ENCODE results near the gene EEPD1.
"Not testable (repeated sequence)": the region's sequence is repeated elsewhere in the genome, so short reads cannot be mapped to it uniquely, and the experiment has no call there.

Gene EEPD1

DNA sequence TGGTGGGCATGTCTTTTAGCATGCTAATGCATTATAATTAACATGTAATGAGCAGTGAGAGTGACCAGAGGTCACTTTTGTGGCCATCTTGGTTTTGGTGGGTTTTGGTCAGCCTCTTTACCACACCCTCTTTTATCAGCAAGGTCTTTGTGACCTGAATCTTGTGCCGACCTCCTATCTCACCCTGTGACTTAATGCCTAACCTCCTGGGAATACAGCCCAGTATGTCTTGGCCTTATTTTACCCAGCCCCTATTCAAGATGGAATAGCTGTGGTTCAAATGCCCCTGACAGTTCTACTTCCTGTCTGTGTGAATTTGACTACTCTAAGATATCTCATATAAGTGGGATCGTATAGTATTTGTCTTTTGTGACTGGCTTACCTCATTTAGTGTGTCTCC lies 85.1 kb downstream of the EEPD1 start:
- Histone ChIP-seq H3K9me3 (ENCODE audit: control insufficient read depth, low read length) (no peaks in the 10 kb centered on the region), H3K27me3 (ENCODE audit: control insufficient read depth, insufficient read depth, low read length) (no peaks in the 10 kb centered on the region), H3K36me3 (ENCODE audit: control insufficient read depth, insufficient read depth, low read length) (no peaks in the 10 kb centered on the region), H3K4me1 (ENCODE audit: control insufficient read depth, insufficient read depth, low read length) (peaks cover 12% of the 10 kb centered on the region), H3K4me3 (ENCODE audit: low read length) (no peak overlapping the region), H3K9ac (ENCODE audit: low read length) (no peak overlapping the region)

DNA sequence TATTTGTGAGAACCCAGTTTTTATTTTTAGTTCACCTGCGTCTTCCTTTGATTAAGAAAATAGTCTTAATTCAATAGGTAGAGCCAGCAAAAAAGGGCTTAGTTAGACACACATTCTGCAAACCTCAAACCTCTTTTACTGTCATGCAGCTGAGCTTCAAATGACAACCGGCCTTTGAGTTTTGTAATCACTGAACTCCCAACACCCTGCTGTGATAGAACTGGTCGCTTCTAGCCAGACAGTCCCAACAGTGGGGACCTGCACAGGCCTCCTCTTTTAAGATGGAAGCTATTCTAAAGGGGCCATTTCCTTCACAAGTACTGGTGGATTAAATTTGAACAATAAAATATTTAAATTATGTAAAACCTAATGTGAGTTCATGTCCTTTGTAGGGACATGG lies 90.3 kb downstream of the EEPD1 start:
- not testable (repeated sequence) for H3K4me3 ChIP-seq (ENCODE audit: low read length); H3K27me3 ChIP-seq (ENCODE audit: control insufficient read depth, insufficient read depth, low read length); H3K9ac ChIP-seq (ENCODE audit: low read length); H3K36me3 ChIP-seq (ENCODE audit: control insufficient read depth, insufficient read depth, low read length); H3K4me1 ChIP-seq (ENCODE audit: control insufficient read depth, insufficient read depth, low read length); H3K9me3 ChIP-seq (ENCODE audit: control insufficient read depth, low read length)

DNA sequence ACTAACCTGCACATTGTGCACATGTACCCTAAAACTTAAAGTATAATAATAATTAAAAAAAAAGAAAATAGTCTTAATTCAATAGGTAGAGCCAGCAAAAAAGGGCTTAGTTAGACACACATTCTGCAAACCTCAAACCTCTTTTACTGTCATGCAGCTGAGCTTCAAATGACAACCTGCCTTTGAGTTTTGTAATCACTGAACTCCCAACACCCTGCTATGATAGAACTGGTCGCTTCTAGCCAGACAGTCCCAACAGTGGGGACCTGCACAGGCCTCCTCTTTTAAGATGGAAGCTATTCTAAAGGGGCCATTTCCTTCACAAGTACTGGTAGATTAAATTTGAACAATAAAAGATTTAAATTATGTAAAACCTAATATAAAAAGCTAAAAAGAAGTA lies 90.9 kb downstream of the EEPD1 start:
- H3K9ac ChIP-seq (ENCODE audit: low read length); H3K4me3 ChIP-seq (ENCODE audit: low read length); H3K36me3 ChIP-seq (ENCODE audit: control insufficient read depth, insufficient read depth, low read length); H3K9me3 ChIP-seq (ENCODE audit: control insufficient read depth, low read length); H3K27me3 ChIP-seq (ENCODE audit: control insufficient read depth, insufficient read depth, low read length); H3K4me1 ChIP-seq (ENCODE audit: control insufficient read depth, insufficient read depth, low read length): not testable (repeated sequence)

DNA sequence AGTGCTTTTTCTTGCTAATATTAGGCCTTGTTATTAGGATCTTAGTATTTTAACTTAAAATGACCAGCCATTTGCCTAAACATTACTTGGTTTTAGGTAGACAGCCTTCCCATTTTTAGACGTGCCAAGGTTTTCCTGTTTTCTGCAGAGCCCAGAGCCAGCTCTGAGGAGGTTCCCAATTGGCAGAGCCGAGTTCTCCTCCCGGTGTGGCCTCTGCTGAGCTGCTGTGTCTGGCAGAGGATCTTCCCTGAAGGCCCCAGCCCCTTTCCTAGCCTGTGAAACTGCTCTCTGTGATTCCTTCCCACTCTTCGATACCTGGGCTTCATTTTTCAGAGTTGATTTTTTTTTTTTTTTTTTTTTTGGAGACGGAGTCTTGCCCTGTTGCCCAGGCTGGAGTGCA lies 91.4 kb downstream of the EEPD1 start:
- Histone ChIP-seq H3K9ac (ENCODE audit: low read length) (no peak overlapping the region), H3K9me3 (ENCODE audit: control insufficient read depth, low read length) (no peaks in the 10 kb centered on the region), H3K4me3 (ENCODE audit: low read length) (no peak overlapping the region), H3K27me3 (ENCODE audit: control insufficient read depth, insufficient read depth, low read length) (no peaks in the 10 kb centered on the region), H3K4me1 (ENCODE audit: control insufficient read depth, insufficient read depth, low read length) (no peaks in the 10 kb centered on the region), H3K36me3 (ENCODE audit: control insufficient read depth, insufficient read depth, low read length) (no peaks in the 10 kb centered on the region)

DNA sequence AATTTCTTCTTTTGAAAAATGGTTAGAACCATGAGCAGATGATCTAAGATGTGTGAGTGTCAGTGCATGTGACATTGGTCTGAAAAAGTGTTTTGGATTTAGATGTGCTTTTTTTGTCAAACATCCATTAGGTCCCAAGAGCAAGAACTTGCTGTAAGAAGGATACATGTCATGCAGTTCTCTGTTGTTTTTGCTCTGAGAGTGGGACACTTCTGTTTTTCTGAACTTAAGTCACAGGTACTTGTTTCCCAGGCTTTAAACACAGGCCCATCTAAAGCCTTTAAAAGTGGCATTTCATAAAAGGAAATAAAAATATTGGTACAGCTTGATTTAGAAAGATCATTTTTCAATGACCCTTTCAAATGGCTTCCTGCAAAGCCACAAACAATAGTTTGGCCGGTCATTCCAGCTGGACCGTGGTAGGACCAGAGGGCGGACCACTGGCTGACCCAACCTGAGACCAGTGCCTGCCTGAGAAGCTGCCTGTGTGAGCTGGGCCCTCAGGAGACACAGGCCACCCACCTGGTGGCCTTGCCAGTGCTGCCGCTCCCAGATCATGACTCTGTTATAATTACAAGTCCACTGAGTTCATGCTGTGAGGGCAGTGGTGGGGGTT lies 92.7 kb downstream of the EEPD1 start:
- no peaks in the 10 kb centered on the region for H3K27me3 ChIP-seq (ENCODE audit: control insufficient read depth, insufficient read depth, low read length)
- H3K36me3 ChIP-seq (ENCODE audit: control insufficient read depth, insufficient read depth, low read length), result no peaks in the 10 kb centered on the region
- no peak overlapping the region for H3K9ac ChIP-seq (ENCODE audit: low read length)
- no peaks in the 10 kb centered on the region for H3K9me3 ChIP-seq (ENCODE audit: control insufficient read depth, low read length)
- H3K4me1 ChIP-seq (ENCODE audit: control insufficient read depth, insufficient read depth, low read length), result no peaks in the 10 kb centered on the region
- H3K4me3 ChIP-seq (ENCODE audit: low read length), result no peak overlapping the region

DNA sequence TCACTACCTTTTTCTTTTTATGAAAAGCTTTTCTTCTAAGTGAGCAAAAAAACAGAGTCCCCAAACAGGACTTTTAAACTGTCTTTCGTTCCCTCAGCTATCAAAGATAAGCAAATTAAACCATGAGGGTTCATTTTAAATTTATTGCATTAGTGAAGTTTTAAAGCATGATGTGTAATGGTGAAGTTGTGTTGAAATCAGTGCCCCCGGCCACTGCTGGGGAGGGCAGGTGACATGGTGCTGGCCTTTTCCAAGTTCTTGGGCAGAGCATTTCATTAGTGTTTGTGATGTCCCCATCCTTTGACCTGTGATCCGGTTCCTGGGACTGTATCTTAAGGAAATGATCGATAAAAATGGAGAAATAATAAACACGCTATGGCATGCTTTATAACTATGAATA lies 96.0 kb downstream of the EEPD1 start:
- no peaks in the 10 kb centered on the region for H3K4me1 ChIP-seq (ENCODE audit: control insufficient read depth, insufficient read depth, low read length)
- H3K9ac ChIP-seq (ENCODE audit: low read length), result no peak overlapping the region
- no peaks in the 10 kb centered on the region for H3K36me3 ChIP-seq (ENCODE audit: control insufficient read depth, insufficient read depth, low read length)

DNA sequence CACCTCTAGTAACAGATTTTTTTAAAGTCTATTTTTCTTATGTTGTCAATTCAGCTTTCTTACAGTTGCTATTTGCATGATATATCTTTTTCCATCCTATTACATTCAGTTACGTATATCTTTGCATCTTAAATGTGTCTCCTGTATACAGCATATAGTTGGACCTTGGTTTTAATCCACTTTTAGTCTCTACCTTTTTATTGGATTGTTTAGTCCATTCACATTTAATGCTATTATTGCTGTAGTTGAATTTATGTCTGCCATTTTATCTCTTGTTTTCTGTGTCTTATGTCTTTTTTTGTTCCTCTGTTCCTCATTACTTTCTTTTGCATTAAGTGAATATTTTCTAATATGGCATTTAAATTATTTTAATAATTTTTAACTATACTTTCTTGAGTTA lies 100.6 kb downstream of the EEPD1 start:
- no peak overlapping the region for H3K9ac ChIP-seq (ENCODE audit: low read length)
- no peaks in the 10 kb centered on the region for H3K36me3 ChIP-seq (ENCODE audit: control insufficient read depth, insufficient read depth, low read length)
- no peak overlapping the region for H3K4me3 ChIP-seq (ENCODE audit: low read length)
- no peaks in the 10 kb centered on the region for H3K9me3 ChIP-seq (ENCODE audit: control insufficient read depth, low read length)
- H3K4me1 ChIP-seq (ENCODE audit: control insufficient read depth, insufficient read depth, low read length), result peaks cover 9% of the 10 kb centered on the region
- H3K27me3 ChIP-seq (ENCODE audit: control insufficient read depth, insufficient read depth, low read length), result no peaks in the 10 kb centered on the region

More for the DNA sequence above, 96.0 kb downstream of the EEPD1 start:
- H3K27me3 ChIP-seq (ENCODE audit: control insufficient read depth, insufficient read depth, low read length), result no peaks in the 10 kb centered on the region
- no peaks in the 10 kb centered on the region for H3K9me3 ChIP-seq (ENCODE audit: control insufficient read depth, low read length)
- no peak overlapping the region for H3K4me3 ChIP-seq (ENCODE audit: low read length)

DNA sequence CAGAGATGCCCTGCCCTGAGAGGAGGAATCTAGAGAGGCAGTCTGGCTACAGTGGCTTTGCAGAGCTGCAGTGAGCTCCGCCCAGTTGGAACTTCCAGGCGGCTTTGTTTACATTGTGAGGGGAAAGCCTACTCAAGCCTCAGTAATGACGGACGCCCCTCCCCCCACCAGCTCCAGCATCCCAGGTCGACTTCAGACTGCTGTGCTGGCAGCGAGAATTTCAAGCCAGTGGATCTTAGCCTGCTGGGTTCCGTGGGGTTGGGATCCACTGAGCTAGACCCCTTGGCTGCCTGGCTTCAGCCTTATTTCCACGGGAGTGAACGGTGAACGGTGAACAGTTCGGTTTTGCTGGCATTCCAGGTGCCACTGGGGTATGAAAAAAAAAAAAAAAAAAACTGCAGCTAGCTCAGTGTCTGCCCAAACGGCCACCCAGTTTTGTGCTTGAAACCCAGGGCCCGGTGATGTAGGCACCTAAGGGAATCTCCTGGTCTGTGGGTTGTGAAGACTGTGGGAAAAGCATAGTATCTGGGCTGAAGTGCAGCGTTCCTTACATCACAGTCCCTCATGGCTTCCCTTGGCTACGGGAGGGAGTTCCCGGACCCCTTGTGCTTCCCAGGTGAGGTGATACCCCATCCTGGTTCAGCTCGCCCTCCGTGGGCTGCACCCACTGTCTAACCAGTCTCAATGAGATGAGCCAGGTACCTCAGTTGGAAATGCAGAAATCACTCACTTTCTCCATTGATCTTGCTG lies 105.6 kb downstream of the EEPD1 start:
- H3K36me3 ChIP-seq (ENCODE audit: control insufficient read depth, insufficient read depth, low read length); H3K9ac ChIP-seq (ENCODE audit: low read length); H3K27me3 ChIP-seq (ENCODE audit: control insufficient read depth, insufficient read depth, low read length); H3K4me3 ChIP-seq (ENCODE audit: low read length); H3K9me3 ChIP-seq (ENCODE audit: control insufficient read depth, low read length): not testable (repeated sequence)
- H3K4me1 ChIP-seq (ENCODE audit: control insufficient read depth, insufficient read depth, low read length), result peaks cover 28% of the 10 kb centered on the region

DNA sequence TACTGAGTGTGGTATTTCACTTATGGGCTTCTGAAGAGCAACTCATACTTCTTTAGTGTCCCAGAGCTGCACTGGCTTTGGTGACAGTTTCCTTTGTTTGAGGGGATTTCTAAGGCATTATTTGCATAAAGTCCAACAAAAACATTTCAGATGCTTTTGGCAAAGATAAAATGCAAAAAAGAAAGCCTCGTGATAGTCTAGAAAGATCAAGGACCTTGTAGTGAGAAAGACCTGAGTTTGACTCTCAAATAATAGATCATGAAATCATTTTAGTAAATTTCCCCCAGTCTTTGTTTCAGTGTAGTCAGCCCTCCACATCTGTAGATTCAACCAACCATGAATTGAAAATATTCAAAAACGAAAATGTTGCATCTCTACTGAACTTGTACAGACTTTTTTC lies 107.4 kb downstream of the EEPD1 start:
- peaks cover 29% of the 10 kb centered on the region for H3K4me1 ChIP-seq (ENCODE audit: control insufficient read depth, insufficient read depth, low read length)
- H3K27me3 ChIP-seq (ENCODE audit: control insufficient read depth, insufficient read depth, low read length), result no peaks in the 10 kb centered on the region
- H3K9ac ChIP-seq (ENCODE audit: low read length), result no peak overlapping the region
- no peaks in the 10 kb centered on the region for H3K36me3 ChIP-seq (ENCODE audit: control insufficient read depth, insufficient read depth, low read length)
- H3K9me3 ChIP-seq (ENCODE audit: control insufficient read depth, low read length), result no peaks in the 10 kb centered on the region
- no peak overlapping the region for H3K4me3 ChIP-seq (ENCODE audit: low read length)

DNA sequence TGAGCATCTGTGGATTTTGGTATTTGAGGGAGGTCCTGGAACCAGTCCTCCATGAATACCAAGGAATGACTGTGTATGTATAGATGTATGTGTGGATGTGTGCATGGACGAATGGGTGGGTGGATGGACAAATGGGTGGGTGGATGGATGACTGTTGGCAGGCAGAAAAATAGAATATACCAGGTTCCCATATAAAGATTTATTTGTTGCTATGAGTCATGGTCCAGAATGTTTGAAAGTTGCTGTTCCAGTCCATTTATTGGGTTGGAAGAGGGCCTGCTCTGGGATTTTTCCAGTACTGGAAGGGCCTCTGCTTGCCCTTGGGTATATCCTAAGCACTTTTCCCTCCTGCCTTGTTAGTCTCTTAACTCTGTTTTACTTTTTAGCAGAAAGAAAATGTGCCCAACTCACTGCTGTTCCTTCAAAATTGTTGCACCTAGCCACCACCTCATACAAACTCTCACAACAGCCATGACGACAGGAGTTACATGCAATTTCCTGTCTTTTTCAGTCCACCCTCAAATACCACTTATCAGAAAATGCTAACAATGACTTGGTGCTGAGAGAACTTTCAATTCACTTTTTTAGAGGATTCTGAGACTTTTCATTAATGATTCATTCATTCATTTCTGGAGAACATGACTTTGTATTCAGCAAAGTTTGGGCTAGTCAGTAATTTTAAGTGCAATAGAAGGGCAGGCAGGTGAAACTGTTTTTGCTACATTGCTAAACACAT lies 108.1 kb downstream of the EEPD1 start:
- Histone ChIP-seq H3K36me3 (ENCODE audit: control insufficient read depth, insufficient read depth, low read length) (no peaks in the 10 kb centered on the region), H3K27me3 (ENCODE audit: control insufficient read depth, insufficient read depth, low read length) (no peaks in the 10 kb centered on the region), H3K4me3 (ENCODE audit: low read length) (no peak overlapping the region), H3K9me3 (ENCODE audit: control insufficient read depth, low read length) (no peaks in the 10 kb centered on the region), H3K9ac (ENCODE audit: low read length) (no peak overlapping the region), H3K4me1 (ENCODE audit: control insufficient read depth, insufficient read depth, low read length) (peaks cover 36% of the 10 kb centered on the region)

DNA sequence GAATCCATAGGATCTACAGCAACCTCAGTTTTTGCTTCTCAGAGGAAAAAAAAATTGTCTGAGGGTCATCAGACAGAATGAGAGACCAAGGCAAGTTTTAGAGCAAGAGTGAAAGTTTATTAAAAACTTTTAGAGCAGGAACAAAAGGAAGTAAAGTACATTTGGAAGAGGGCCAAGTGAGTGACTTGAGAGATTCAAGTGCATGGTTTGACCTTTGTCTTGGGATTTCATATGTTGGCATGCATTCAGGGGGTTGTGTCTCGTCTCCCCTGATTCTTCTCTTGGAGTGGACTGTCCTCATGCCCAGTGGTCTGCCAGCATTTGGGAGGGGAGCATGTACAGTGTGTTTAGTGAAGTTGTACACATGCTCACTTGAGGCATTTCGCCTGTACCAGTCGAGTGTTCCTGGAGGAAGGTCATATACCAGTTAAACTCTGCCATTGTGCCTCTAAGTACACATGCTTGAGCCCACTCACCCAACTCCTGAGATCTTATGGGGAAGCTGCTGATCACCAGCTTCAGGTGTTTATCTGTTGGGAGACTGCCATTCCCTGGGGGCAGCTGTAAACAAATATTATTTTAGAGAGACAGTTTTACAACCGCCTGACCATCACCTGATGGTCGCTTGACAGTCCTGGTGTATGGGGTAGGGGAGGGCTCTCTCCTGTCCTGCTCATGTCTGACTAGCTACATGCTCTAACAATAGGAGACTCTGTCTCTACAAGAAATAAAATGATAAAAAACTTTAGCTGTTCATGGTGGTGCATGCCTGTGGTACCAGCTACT lies 109.4 kb downstream of the EEPD1 start:
- Histone ChIP-seq H3K4me1 (ENCODE audit: control insufficient read depth, insufficient read depth, low read length) (peaks cover 40% of the 10 kb centered on the region), H3K9ac (ENCODE audit: low read length) (no peak overlapping the region), H3K9me3 (ENCODE audit: control insufficient read depth, low read length) (no peaks in the 10 kb centered on the region), H3K4me3 (ENCODE audit: low read length) (no peak overlapping the region), H3K36me3 (ENCODE audit: control insufficient read depth, insufficient read depth, low read length) (no peaks in the 10 kb centered on the region), H3K27me3 (ENCODE audit: control insufficient read depth, insufficient read depth, low read length) (no peaks in the 10 kb centered on the region)

DNA sequence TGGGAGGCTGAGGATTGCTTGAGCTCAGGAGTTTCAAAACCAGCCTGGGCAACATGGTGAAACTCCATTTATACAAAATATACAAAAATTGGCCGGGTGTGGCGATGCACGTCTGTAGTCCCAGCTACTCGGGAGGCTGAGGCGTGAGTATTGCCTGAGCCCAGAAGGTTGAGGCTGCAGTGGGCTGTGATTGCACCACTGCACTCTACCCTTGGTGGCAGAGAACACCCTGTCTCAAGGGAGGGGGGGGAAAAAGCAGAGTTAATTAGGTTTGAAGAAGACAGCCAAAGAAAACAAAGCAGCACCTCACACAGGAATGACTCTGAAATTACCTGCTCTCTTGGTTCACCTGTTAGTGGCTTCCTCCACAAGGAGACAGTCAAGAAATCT lies 110.0 kb downstream of the EEPD1 start:
- no peaks in the 10 kb centered on the region for H3K9me3 ChIP-seq (ENCODE audit: control insufficient read depth, low read length)
- H3K4me1 ChIP-seq (ENCODE audit: control insufficient read depth, insufficient read depth, low read length), result peaks cover 43% of the 10 kb centered on the region
- H3K36me3 ChIP-seq (ENCODE audit: control insufficient read depth, insufficient read depth, low read length), result no peaks in the 10 kb centered on the region
- no peak overlapping the region for H3K9ac ChIP-seq (ENCODE audit: low read length)
- H3K27me3 ChIP-seq (ENCODE audit: control insufficient read depth, insufficient read depth, low read length), result no peaks in the 10 kb centered on the region
- H3K4me3 ChIP-seq (ENCODE audit: low read length), result no peak overlapping the region

Data from mucosa of stomach (tissue), 1 donor.